DMS79 (cell line): ENCODE data around the gene ADRM1.

Source experiments
- DNase-seq: peaks from one replicate; lab custom pipeline; 2025; lab: John Stamatoyannopoulos, UW

Gene ADRM1

GRCh38 chr20:62281161-62281933, 21.4 kb upstream of the ADRM1 start:
- DNase-seq: peak; percentile 97

- no peak for DNase-seq
Measured at GRCh38 chr20:62282103-62282502, 20.7 kb upstream of the ADRM1 start.

- DNase-seq: no peak
Measured at GRCh38 chr20:62282877-62283503, 19.8 kb upstream of the ADRM1 start.

- no peak for DNase-seq
Measured at GRCh38 chr20:62284448-62284847, 18.3 kb upstream of the ADRM1 start.

- no peak for DNase-seq
Measured at GRCh38 chr20:62285151-62285550, 17.6 kb upstream of the ADRM1 start.

- no peak for DNase-seq
Measured at GRCh38 chr20:62285722-62286121, 17.1 kb upstream of the ADRM1 start.

- DNase-seq: no peak
Measured at GRCh38 chr20:62286493-62287064, 16.2 kb upstream of the ADRM1 start.

GRCh38 chr20:62287129-62287528, 15.7 kb upstream of the ADRM1 start:
- no peak for DNase-seq

GRCh38 chr20:62287759-62288534, 14.8 kb upstream of the ADRM1 start:
- DNase-seq: no peak

- no peak for DNase-seq
Measured at GRCh38 chr20:62288535-62289105, 14.2 kb upstream of the ADRM1 start.

GRCh38 chr20:62289131-62289530, 13.7 kb upstream of the ADRM1 start:
- no peak for DNase-seq

- DNase-seq: no peak
Measured at GRCh38 chr20:62289898-62290297, 12.9 kb upstream of the ADRM1 start.

GRCh38 chr20:62291251-62292066, 11.3 kb upstream of the ADRM1 start:
- no peak for DNase-seq

- DNase-seq: no peak
Measured at GRCh38 chr20:62292108-62292507, 10.7 kb upstream of the ADRM1 start.

GRCh38 chr20:62293111-62293784, 9.5 kb upstream of the ADRM1 start:
- DNase-seq: no peak

- no peak for DNase-seq
Measured at GRCh38 chr20:62293946-62294345, 8.9 kb upstream of the ADRM1 start.

- no peak for DNase-seq
Measured at GRCh38 chr20:62294516-62294915, 8.3 kb upstream of the ADRM1 start.

GRCh38 chr20:62296724-62297448, 5.9 kb upstream of the ADRM1 start:
- no peak for DNase-seq

GRCh38 chr20:62297449-62298227, 5.2 kb upstream of the ADRM1 start:
- no peak for DNase-seq
